H1 (cell line): ENCODE measurements around the gene TBX18. TPM values are rescaled to one million over a fixed set of nuclear protein-coding genes. Genes with fewer than 3 reads are reported as not detected.

Experiments
- CTCF ChIA-PET: fragments of 300-600 bp; sonication (Branson Sonifier 250); formaldehyde crosslinking; loops from one replicate; lab custom pipeline; 2021; ENCODE audit not compliant: partially characterized antibody; lab: Charles Lee
- POLR2A ChIA-PET: fragments of 300-600 bp; sonication (Branson Sonifier 250); formaldehyde crosslinking; loops from one replicate; lab custom pipeline; 2021; ENCODE audit warnings: inconsistent platforms; ENCODE audit not compliant: partially characterized antibody; lab: Charles Lee
- DNase-seq, 2 experiments: peaks; one replicate each; pipeline versions ENCODE4 v3.0.0 to v3.0.0-alpha.2; 2010 to 2022; ENCODE audit warnings: low spot score in 2 of 2, low read depth in 1 of 2, mixed read lengths in 1 of 2
- FAIRE-seq: peaks from 2 replicates; lab custom pipeline; 2011; peaks lifted over from hg19 to GRCh38; lab: Jason Lieb, UNC
- H2AFZ ChIP-seq: 2 replicates; pipeline ENCODE4 v1.8.1; 2012; ENCODE audit warnings: low read length, inconsistent platforms
- H2AK5ac ChIP-seq: 2 replicates; pipeline ENCODE4 v1.6.1; 2013; ENCODE audit warnings: low read depth, low read length
- H2BK120ac ChIP-seq: replicated peaks from 2 replicates; pipeline ENCODE3; 2013; ENCODE audit warnings: low read depth, low read length, inconsistent platforms
- H2BK12ac ChIP-seq: 2 replicates; pipeline ENCODE4 v1.6.1; 2013; ENCODE audit warnings: low read depth, low read length
- H2BK15ac ChIP-seq: 2 replicates; pipeline ENCODE4 v1.6.1; 2013; ENCODE audit warnings: low read length
- H2BK20ac ChIP-seq: 2 replicates; pipeline ENCODE4 v1.6.1; 2013; ENCODE audit warnings: low read length
- H2BK5ac ChIP-seq: 2 replicates; pipeline ENCODE4 v1.6.1; 2013; ENCODE audit warnings: low read depth, low read length
- H3K14ac ChIP-seq: 2 replicates; pipeline ENCODE4 v1.6.1; 2013; ENCODE audit warnings: inconsistent platforms; ENCODE audit not compliant: insufficient read length
- H3K18ac ChIP-seq: 2 replicates; pipeline ENCODE4 v1.6.1; 2013; ENCODE audit warnings: low read length; ENCODE audit errors: extremely low read depth
- H3K23ac ChIP-seq: 2 replicates; pipeline ENCODE4 v1.6.1; 2013; ENCODE audit warnings: inconsistent platforms; ENCODE audit not compliant: insufficient read length
- H3K23me2 ChIP-seq: 2 replicates; pipeline ENCODE4 v1.6.1; 2013; ENCODE audit warnings: low read depth, low read length
- H3K27ac ChIP-seq: 2 replicates; pipeline ENCODE4 v1.6.1; 2011; ENCODE audit warnings: low read depth, low read length, inconsistent platforms
- H3K27me3 ChIP-seq, 4 experiments: replicated peaks in 1 of 4; 1 replicate in 1 of 4; 2 replicates in 3 of 4; pipeline versions ENCODE4 v1.6.1 to v1.8.1; 2011 to 2013; ENCODE audit warnings: low read length in 3 of 4, mild to moderate bottlenecking in 3 of 4, inconsistent platforms in 2 of 4, mixed read lengths in 2 of 4, moderate library complexity in 1 of 4; ENCODE audit not compliant: control insufficient read depth in 3 of 4, insufficient read depth in 3 of 4; ENCODE audit errors: extremely low read depth in 1 of 4
- H3K36me3 ChIP-seq, 4 experiments: 2 replicates each; pipeline versions ENCODE4 v1.6.1 to v1.8.1; 2011 to 2013; ENCODE audit warnings: mild to moderate bottlenecking in 4 of 4, low read length in 3 of 4, moderate library complexity in 2 of 4, control low read depth in 1 of 4, inconsistent platforms in 1 of 4; ENCODE audit not compliant: insufficient read depth in 4 of 4, control insufficient read depth in 2 of 4
- H3K4ac ChIP-seq: replicated peaks from 2 replicates; pipeline ENCODE3; 2013; ENCODE audit warnings: low read length, low read depth, mixed read lengths, inconsistent platforms; ENCODE audit not compliant: insufficient read length
- H3K4me1 ChIP-seq, 4 experiments: replicated peaks in 1 of 4; 1 replicate in 1 of 4; 2 replicates in 3 of 4; pipeline versions ENCODE4 v1.6.1 to v1.8.1; 2011 to 2013; ENCODE audit warnings: low read length in 3 of 4, inconsistent platforms in 2 of 4, mixed read lengths in 1 of 4; ENCODE audit not compliant: insufficient read depth in 4 of 4, control insufficient read depth in 3 of 4
- H3K4me2 ChIP-seq, 2 experiments: 2 replicates each; pipeline versions ENCODE4 v1.6.1 to v1.8.1; 2011 to 2013; ENCODE audit warnings: low read depth in 2 of 2, low read length in 2 of 2, control low read depth in 1 of 2, inconsistent platforms in 1 of 2, mild to moderate bottlenecking in 1 of 2; ENCODE audit not compliant: insufficient read depth in 1 of 2
- H3K4me3 ChIP-seq, 4 experiments: fragments of 200-600, 300-600 bp in 1 of 4; sonication (generic), shearing (Covaris generic), sonication (Bioruptor Twin) in 1 of 4; 2 replicates each; pipeline versions ENCODE4 v1.5.1 to v1.8.1; 2011 to 2016; ENCODE audit warnings: low read length in 4 of 4, low read depth in 3 of 4, control low read depth in 2 of 4, inconsistent platforms in 2 of 4, mild to moderate bottlenecking in 2 of 4, mixed read lengths in 1 of 4, moderate library complexity in 1 of 4; ENCODE audit not compliant: insufficient read depth in 2 of 4; ENCODE audit errors: extremely low read depth in 1 of 4
- H3K56ac ChIP-seq: replicated peaks from 2 replicates; pipeline ENCODE3; 2013; ENCODE audit warnings: low read depth, mild to moderate bottlenecking, mixed read lengths, low read length, inconsistent platforms; ENCODE audit not compliant: insufficient read length
- H3K79me1 ChIP-seq: 2 replicates; pipeline ENCODE4 v1.6.1; 2013; ENCODE audit warnings: low read depth, low read length, control low read depth
- H3K79me2 ChIP-seq, 2 experiments: 2 replicates each; pipeline versions ENCODE4 v1.6.1 to v1.8.1; 2012 to 2013; ENCODE audit warnings: low read length in 2 of 2, mild to moderate bottlenecking in 2 of 2, inconsistent platforms in 1 of 2; ENCODE audit not compliant: insufficient read depth in 2 of 2, control insufficient read depth in 1 of 2
- H3K9ac ChIP-seq, 4 experiments: replicated peaks in 1 of 4; 1 replicate in 1 of 4; 2 replicates in 3 of 4; pipeline versions ENCODE4 v1.6.1 to v1.8.1; 2011 to 2013; ENCODE audit warnings: low read depth in 3 of 4, low read length in 3 of 4, control low read depth in 2 of 4, mild to moderate bottlenecking in 2 of 4, moderate library complexity in 2 of 4, inconsistent platforms in 1 of 4; ENCODE audit errors: extremely low read depth in 1 of 4
- H3K9me3 ChIP-seq, 2 experiments: 2 replicates each; pipeline versions ENCODE4 v1.6.1 to v1.8.1; 2012 to 2013; ENCODE audit warnings: mild to moderate bottlenecking in 2 of 2, moderate library complexity in 2 of 2, control low read depth in 1 of 2, inconsistent platforms in 1 of 2, low read depth in 1 of 2, low read length in 1 of 2, mixed read lengths in 1 of 2; ENCODE audit not compliant: insufficient read depth in 2 of 2
- H4K20me1 ChIP-seq, 2 experiments: replicated peaks in 1 of 2; 2 replicates each; pipeline versions ENCODE3 to v1.8.1; 2011 to 2013; ENCODE audit warnings: inconsistent platforms in 2 of 2, low read length in 2 of 2, mild to moderate bottlenecking in 1 of 2; ENCODE audit not compliant: insufficient read depth in 2 of 2, control insufficient read depth in 1 of 2
- H4K5ac ChIP-seq: 2 replicates; pipeline ENCODE4 v1.6.1; 2013; ENCODE audit warnings: low read length, low read depth, mixed read lengths, inconsistent platforms; ENCODE audit not compliant: insufficient read length
- H4K8ac ChIP-seq: 2 replicates; pipeline ENCODE4 v1.8.0; 2013; ENCODE audit warnings: mild to moderate bottlenecking, moderate library complexity, low read length, inconsistent platforms; ENCODE audit not compliant: insufficient read depth; ENCODE audit errors: extremely low read depth
- H4K91ac ChIP-seq: replicated peaks from 2 replicates; pipeline ENCODE3; 2013; ENCODE audit warnings: low read length, mixed read lengths, inconsistent platforms; ENCODE audit not compliant: insufficient read length
- CBX8 ChIP-seq: fragments of 300-800, 300-1000 bp; sonication (generic); IDR thresholded peaks from 2 replicates; pipeline ENCODE4 v1.7.1; 2016; ENCODE audit warnings: low read depth, low read length, borderline replicate concordance
- FOSL1 ChIP-seq: IDR thresholded peaks from 2 replicates; pipeline ENCODE4 v1.6.1; 2011; ENCODE audit warnings: mild to moderate bottlenecking, low read depth, low read length, moderate library complexity; ENCODE audit not compliant: insufficient read depth
- GABPA ChIP-seq: IDR thresholded peaks from 2 replicates; pipeline ENCODE4 v1.6.1; 2011; ENCODE audit warnings: mild to moderate bottlenecking, low read length, moderate library complexity, borderline replicate concordance; ENCODE audit not compliant: insufficient read depth
- GTF2F1 ChIP-seq: IDR thresholded peaks from 2 replicates; pipeline ENCODE4 v1.6.1; 2012; ENCODE audit warnings: low read depth, low read length, improper control_type of control experiment, borderline replicate concordance
- MAX ChIP-seq: IDR thresholded peaks from 2 replicates; pipeline ENCODE4 v1.6.1; 2012; ENCODE audit warnings: inconsistent platforms
- PHF8 ChIP-seq: fragments of 200-600 bp; sonication (generic); conservative IDR thresholded peaks from 2 replicates; pipeline ENCODE4 v1.7.1; 2012; ENCODE audit warnings: low read depth, mild to moderate bottlenecking, inconsistent platforms, low read length, moderate library complexity
- POU5F1 ChIP-seq: IDR thresholded peaks from 2 replicates; pipeline ENCODE4 v1.6.1; 2011; ENCODE audit warnings: low read depth, mild to moderate bottlenecking, low read length, moderate library complexity
- RXRA ChIP-seq: IDR thresholded peaks from 2 replicates; pipeline ENCODE4 v1.6.1; 2011; ENCODE audit warnings: low read depth, mild to moderate bottlenecking, low read length, moderate library complexity; ENCODE audit not compliant: insufficient read depth
- SAP30 ChIP-seq: fragments of 300-600 bp; sonication (generic); IDR thresholded peaks from 2 replicates; pipeline ENCODE4 v1.7.1; 2012; ENCODE audit warnings: low read length, moderate library complexity, mild to moderate bottlenecking, inconsistent platforms; ENCODE audit not compliant: insufficient read depth, insufficient replicate concordance
- SIRT6 ChIP-seq: IDR thresholded peaks from one replicate; pipeline ENCODE4 v1.7.1; 2012; ENCODE audit warnings: low read length, inconsistent platforms
- SUZ12 ChIP-seq: fragments of 200-600 bp; sonication (generic); IDR thresholded peaks from 2 replicates; pipeline ENCODE4 v1.6.1; 2012; ENCODE audit warnings: mild to moderate bottlenecking, inconsistent platforms, low read length, moderate library complexity, mixed read lengths
- ZNF274 ChIP-seq: IDR thresholded peaks from 2 replicates; pipeline ENCODE4 v1.7.0; 2012; ENCODE audit warnings: low read length, borderline replicate concordance; ENCODE audit errors: extremely low read depth
- WGBS, 2 experiments: shearing (Covaris generic) in 1 of 2; methylation state at CpG; one replicate each; pipeline versions ENCODE4 v1.1.6 to v1.1.7; 2013 to 2015; ENCODE audit warnings: low lambda C conversion rate in 2 of 2, mixed read lengths in 2 of 2, inconsistent platforms in 1 of 2, low coverage in 1 of 2, missing lambda C conversion rate in 1 of 2; ENCODE audit not compliant: insufficient replicate concordance in 2 of 2, insufficient coverage in 1 of 2, insufficient read length in 1 of 2; ENCODE audit errors: extremely low coverage in 1 of 2, missing lambda C conversion rate in 1 of 2; 5-methylcytosine and 5-hydroxymethylcytosine counted together
- polyA plus RNA-seq, 7 experiments: library from polyadenylated mRNA; depleted of rRNA in 3 of 7; stranded (reverse) in 5 of 7; unstranded in 2 of 7; fragments of >200 nt in 5 of 7; fragments of 200-250 nt in 2 of 7; gene quantifications; 1 replicate in 5 of 7; 2 replicates in 1 of 7; 4 replicates in 1 of 7; pipeline versions ENCODE4 v1.2.1 to v1.2.3, GENCODE V29; 2011 to 2013; ENCODE audit warnings: missing spikeins in 2 of 7, mixed read lengths in 2 of 7
- total RNA-seq: library from RNA; stranded (reverse); fragmentation: NEBNext Ultra II Directional; extraction: Animal tissue kit (Norgen Biotek cat#: 25700); gene quantifications from 2 replicates; pipeline ENCODE4 v1.2.1, GENCODE V29; 2021
- TF ChIP-seq, protein P1 (sequence below): IDR thresholded peaks from 2 replicates; pipeline ENCODE4 v1.6.1; 2011; ENCODE audit warnings: low read depth, mild to moderate bottlenecking, low read length; ENCODE audit not compliant: insufficient read depth

The TBX18 gene
- total and polyA plus RNA-seq, 2 of the 8 experiments (the other 6 are each of a cell fraction or from before 2014, with no cell fraction given): 0.02 TPM; not detected in 1

- H3K18ac ChIP-seq: no peak overlapping the region
- H3K4ac ChIP-seq: no peak overlapping the region
- H2BK20ac ChIP-seq: no peak overlapping the region
- no peak for FAIRE-seq
- no peak overlapping the region for H2BK120ac ChIP-seq
- H3K79me1 ChIP-seq: no peaks in the 10 kb centered on the region
- H4K5ac ChIP-seq: no peak overlapping the region
- peaks cover 0 to 1% (median 0%) of the 10 kb centered on the region in 4 experiments; a peak in 1 of 7 replicates for H3K27me3 ChIP-seq
- H3K79me2 ChIP-seq: no peaks in the 10 kb centered on the region
- WGBS, 2 experiments: 90% methylated on average over 3 of the region's 3 CpGs; no CpG with 5 or more reads in 1 of the 2 experiments
- no peaks in the 10 kb centered on the region for H3K36me3 ChIP-seq
- H2AFZ ChIP-seq: no peak overlapping the region
- POLR2A ChIA-PET: no interaction called here
- no peak overlapping the region for H2AK5ac ChIP-seq
- H2BK5ac ChIP-seq: no peak overlapping the region
- H2BK15ac ChIP-seq: no peak overlapping the region
- no peak overlapping the region for H4K8ac ChIP-seq
- H3K4me1 ChIP-seq: no peaks in the 10 kb centered on the region
- H3K9ac ChIP-seq: no peak overlapping the region
- no peak overlapping the region for H3K4me2 ChIP-seq
- H3K14ac ChIP-seq: no peak overlapping the region
- no peak overlapping the region for H2BK12ac ChIP-seq
- no peak overlapping the region for H3K27ac ChIP-seq
- no peak overlapping the region for H3K56ac ChIP-seq
- H3K4me3 ChIP-seq: no peak overlapping the region
- no peaks in the 10 kb centered on the region for H4K20me1 ChIP-seq
- no peaks in the 10 kb centered on the region for H3K9me3 ChIP-seq
- no peaks in the 10 kb centered on the region for H3K23me2 ChIP-seq
- DNase-seq: no peak
- CTCF ChIA-PET: interaction anchor here (0.6 to 3.6 kb wide), 3 partner anchors 19 to 194 kb away, joined by 3 to 15 read pairs (median 3); no protein-coding TSS in a partner anchor
- no peak overlapping the region for H3K23ac ChIP-seq
- H4K91ac ChIP-seq: no peak overlapping the region
- TF ChIP-seq SIRT6: no peak
- no peak for TF ChIP-seq FOSL1
- TF ChIP-seq ZNF274: no peak
- no peak for TF ChIP-seq SUZ12
- TF ChIP-seq RXRA: no peak
- TF ChIP-seq SAP30: no peak
- no peak for TF ChIP-seq GTF2F1
- no peak for TF ChIP-seq GABPA
- TF ChIP-seq PHF8: no peak
- TF ChIP-seq, protein P1, sequence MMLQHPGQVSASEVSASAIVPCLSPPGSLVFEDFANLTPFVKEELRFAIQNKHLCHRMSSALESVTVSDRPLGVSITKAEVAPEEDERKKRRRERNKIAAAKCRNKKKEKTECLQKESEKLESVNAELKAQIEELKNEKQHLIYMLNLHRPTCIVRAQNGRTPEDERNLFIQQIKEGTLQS: no peak
- no peak for TF ChIP-seq CBX8
- no peak for TF ChIP-seq MAX
- TF ChIP-seq POU5F1: no peak
These were observed 33.0 kb downstream of the TBX18 start for GRCh38 chr6:84731401-84731800.
